Astrocyte of the spinal cord (primary cell): ENCODE measurements around the gene SPSB2.

Experiments used
- DNase-seq: peaks from one replicate; pipeline ENCODE4 v3.0.0; 2011; ENCODE audit warnings: low read depth, low spot score
- H3K4me3 ChIP-seq: 2 replicates; pipeline ENCODE4 v1.5.1; 2011; ENCODE audit warnings: low read depth, mild to moderate bottlenecking, low read length, moderate library complexity
- in situ Hi-C: cut with HindIII; loops from 2 replicates; pipeline ENCODE4 v1.10.0; 2017; ENCODE audit warnings: low sequenced_read_pairs
- TF ChIP-seq, protein P1 (sequence below): IDR thresholded peaks from 2 replicates; pipeline ENCODE4 v1.5.1; 2012; ENCODE audit warnings: low read depth, mild to moderate bottlenecking, low read length, inconsistent platforms

SPSB2 gene

DNA sequence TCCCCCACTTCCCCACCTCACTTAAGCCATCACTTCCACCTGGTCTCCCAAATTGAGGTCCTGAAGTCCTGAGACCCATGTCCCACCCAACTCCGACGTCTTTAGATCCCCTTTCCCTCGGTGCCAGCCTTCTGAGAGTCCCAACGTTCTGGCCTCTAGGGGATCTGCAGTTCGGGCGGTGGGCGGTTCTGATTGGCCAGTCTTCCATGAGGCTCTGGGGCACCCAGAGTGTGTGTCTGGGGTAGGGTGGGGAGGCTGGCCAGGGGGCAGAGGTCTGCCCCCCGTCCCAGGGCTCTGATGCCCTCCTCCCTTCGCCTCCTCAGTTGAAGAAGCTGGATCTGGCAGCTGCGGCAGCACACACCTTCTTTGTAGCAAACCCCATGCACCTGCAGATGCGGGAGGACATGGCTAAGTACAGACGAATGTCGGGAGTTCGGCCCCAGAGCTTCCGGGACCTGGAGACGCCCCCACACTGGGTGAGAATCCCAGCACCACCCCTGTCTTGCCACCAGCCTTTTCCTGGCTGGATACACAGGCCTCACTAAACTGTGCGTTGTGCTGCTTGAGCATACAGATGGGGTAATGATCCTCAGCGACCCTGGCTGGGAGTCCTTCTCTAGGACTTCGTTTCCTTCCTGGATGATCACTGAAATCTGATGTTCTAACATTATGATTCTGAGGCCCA lies 43.4 kb downstream of the SPSB2 start:
- TF ChIP-seq, protein P1, sequence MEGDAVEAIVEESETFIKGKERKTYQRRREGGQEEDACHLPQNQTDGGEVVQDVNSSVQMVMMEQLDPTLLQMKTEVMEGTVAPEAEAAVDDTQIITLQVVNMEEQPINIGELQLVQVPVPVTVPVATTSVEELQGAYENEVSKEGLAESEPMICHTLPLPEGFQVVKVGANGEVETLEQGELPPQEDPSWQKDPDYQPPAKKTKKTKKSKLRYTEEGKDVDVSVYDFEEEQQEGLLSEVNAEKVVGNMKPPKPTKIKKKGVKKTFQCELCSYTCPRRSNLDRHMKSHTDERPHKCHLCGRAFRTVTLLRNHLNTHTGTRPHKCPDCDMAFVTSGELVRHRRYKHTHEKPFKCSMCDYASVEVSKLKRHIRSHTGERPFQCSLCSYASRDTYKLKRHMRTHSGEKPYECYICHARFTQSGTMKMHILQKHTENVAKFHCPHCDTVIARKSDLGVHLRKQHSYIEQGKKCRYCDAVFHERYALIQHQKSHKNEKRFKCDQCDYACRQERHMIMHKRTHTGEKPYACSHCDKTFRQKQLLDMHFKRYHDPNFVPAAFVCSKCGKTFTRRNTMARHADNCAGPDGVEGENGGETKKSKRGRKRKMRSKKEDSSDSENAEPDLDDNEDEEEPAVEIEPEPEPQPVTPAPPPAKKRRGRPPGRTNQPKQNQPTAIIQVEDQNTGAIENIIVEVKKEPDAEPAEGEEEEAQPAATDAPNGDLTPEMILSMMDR: peak; percentile 34
- no peak for DNase-seq
- in situ Hi-C loops: no loop called here
- peak overlapping the region; percentile 94 for H3K4me3 ChIP-seq

DNA sequence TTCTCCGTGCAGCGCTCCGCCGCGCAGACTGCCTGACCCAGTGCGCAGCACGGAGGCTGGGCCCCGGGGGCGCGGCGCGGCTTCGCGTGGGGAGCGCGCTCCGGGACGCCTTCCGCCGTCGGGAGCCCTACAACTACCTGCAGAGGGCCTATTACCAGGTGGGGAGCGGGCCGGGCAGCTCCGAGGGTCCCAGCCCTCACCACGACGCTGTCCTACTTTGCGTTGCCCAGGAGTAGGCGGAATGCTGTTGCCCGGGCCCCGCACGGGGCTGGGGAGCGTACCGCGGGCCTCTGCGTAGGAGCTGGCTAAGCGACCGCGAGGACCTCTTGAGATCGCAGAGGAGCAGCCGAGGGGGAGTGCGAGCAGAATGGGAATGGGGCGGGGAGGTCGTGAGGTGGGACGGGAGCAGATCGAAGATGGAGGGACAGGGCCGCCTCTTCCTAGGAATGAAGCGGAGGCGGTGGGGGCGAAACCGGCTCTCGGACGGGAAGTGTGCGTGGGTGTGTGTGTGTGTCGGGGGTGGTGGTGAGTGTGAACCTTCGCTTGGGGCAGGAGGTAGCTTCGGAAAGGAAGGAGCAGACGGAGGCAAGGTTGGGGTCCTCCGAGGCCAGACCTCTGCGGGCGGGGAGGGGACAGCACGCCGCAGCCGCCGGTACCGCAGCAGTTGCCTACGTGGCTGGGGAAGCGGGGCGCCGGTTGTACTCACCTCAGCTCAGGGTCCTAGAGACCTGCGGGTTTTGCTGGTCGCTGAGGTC lies 44.1 kb downstream of the SPSB2 start:
- TF ChIP-seq, protein P1: no peak
- peak; percentile 61 for DNase-seq
- in situ Hi-C loops: no loop called here
- peak overlapping the region; percentile 94 for H3K4me3 ChIP-seq

DNA sequence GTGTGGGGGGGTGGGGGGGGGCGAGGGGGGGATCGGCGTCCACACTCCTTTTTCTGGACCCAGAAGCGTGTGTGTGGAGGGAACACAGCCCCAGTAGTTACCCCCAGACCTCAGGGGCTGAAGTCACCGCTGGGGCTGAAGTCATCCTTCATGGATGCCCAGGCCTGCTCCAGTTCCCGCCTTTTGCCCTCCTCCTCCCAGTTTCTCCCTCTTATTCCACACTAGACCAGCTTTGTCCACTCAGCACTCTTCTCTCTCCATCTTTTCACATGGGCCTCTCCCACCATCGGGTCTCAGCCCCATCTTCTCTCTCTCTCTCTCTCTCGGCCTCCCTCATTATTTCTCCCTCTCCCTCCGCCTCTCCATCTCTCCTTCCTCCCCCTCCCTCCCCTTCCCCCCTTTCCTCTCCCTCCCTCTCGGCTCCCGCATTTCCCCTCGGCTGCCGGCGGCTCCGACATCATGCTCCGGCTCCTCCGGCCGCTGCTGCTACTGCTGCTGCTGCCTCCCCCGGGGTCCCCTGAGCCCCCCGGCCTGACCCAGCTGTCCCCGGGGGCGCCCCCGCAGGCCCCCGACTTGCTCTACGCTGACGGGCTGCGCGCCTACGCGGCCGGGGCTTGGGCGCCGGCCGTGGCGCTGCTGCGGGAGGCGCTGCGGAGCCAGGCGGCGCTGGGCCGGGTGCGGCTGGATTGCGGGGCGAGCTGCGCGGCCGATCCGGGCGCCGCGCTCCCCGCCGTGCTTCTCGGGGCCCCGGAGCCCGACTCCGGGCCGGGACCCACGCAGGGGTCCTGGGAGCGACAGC lies 44.9 kb downstream of the SPSB2 start, which contains the start of gene P3H3:
Gene P3H3, plus strand, starts transcription at position 426 of the 799 bp plus-strand sequence. Its CDS starts 34 bp downstream, at position 460.
- H3K4me3 ChIP-seq: peak within 1 kb of the TSS; percentile 94
- DNase-seq: peak; percentile 37
- TF ChIP-seq, protein P1: no peak
- in situ Hi-C loops: no loop called here

DNA sequence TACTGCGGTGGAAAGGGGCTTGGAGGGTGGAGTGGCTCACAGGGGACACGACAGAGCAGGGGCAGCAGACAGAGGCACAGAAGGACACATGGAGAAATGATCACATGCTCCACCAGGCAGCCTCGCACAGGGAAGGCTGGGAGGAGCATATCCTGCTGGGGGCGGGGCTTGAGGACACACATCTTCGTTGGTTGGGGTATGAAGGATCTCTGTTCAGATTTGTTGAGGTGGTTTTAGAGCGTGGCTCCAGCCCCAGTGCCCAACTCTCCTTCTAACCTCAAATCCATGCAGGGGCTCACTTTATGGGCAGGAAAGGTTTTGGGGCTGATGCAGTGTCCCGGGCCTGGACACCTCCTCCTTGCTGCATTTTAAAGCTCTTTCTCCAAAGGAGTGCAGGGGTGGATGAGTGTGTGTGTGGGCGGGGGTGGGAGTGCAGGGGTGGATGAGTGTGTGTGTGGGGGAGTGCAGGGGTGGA lies 45.6 kb downstream of the SPSB2 start:
- DNase-seq: peak; percentile 81
- TF ChIP-seq, protein P1: no peak
- in situ Hi-C loops: no loop called here
- no peak overlapping the region for H3K4me3 ChIP-seq

DNA sequence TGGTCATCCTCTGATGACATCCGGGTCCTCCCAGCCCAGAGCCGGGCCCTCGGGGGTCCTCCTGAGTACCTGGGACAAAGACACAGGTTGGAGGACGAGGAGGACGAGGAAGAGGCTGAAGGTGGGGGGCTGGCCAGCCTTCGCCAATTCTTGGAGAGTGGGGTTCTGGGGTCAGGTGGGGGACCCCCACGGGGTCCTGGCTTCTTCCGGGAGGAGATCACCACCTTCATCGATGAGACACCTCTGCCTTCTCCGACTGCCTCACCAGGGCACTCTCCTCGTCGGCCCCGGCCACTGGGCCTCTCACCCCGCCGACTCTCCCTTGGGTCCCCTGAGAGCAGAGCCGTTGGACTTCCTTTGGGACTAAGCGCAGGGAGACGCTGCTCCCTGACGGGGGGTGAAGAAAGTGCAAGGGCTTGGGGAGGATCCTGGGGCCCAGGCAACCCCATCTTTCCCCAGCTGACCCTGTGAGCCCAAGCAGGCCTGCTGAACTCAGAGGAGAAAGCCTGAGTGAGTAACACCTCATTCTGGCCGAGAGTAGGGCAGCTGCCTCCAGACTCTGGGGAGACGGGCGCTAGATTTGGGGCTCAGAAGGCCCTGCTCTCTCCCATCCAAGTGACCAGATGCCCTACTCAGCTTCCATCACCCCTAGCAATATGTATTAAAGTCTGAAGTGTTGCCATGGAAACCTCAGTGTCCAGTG lies 46.2 kb downstream of the SPSB2 start:
- TF ChIP-seq, protein P1: no peak
- H3K4me3 ChIP-seq: no peak overlapping the region

More for the DNA sequence above, 46.2 kb downstream of the SPSB2 start:
- in situ Hi-C loops: no loop called here
- no peak for DNase-seq
